HepG2 (cell line): ENCODE data around the gene TH. TPM values are rescaled to one million over a fixed set of nuclear protein-coding genes. Genes with fewer than 3 reads are reported as not detected.

Experiments
- ATAC-seq: fragments of 200-7000 bp; cut with Tn5 transposase; 3 replicates; pipeline ENCODE4 v1.9.1; 2020; ENCODE audit warnings: mild to moderate bottlenecking, moderate library complexity
- BruUV-seq: library from RNA; stranded (reverse); fragments of 400-500 nt; replicated peaks from 2 replicates; lab custom pipeline; 2021; lab: Mats Ljungman, UMichigan
- CTCF ChIA-PET: fragments of 300-600 bp; formaldehyde crosslinking; extraction: SDS; loops from one replicate; lab custom pipeline; 2021; ENCODE audit warnings: low total read pairs, inconsistent platforms, low intra/inter-chr PET ratio; lab: Yijun Ruan, JAX
- POLR2A ChIA-PET: fragments of 350-600 bp; sonication (Branson Sonifier 250); formaldehyde crosslinking; loops from one replicate; lab custom pipeline; 2020; ENCODE audit warnings: antibody characterized with exemption, inconsistent platforms; lab: Yijun Ruan, JAX
- DNase-seq: peaks from one replicate; pipeline ENCODE4 v3.0.0-alpha.2; 2015; ENCODE audit warnings: low spot score
- FAIRE-seq: peaks from 3 replicates; lab custom pipeline; 2011; peaks lifted over from hg19 to GRCh38; lab: Jason Lieb, UNC
- H2AFZ ChIP-seq: one replicate; pipeline ENCODE4 v1.6.1; 2011; ENCODE audit warnings: low read length, inconsistent platforms
- H3K27ac ChIP-seq: fragments of 300-600 bp; 3 replicates; pipeline ENCODE4 v1.8.0; 2011; ENCODE audit warnings: mixed run types, mild to moderate bottlenecking, mixed read lengths, low read length, inconsistent platforms; ENCODE audit not compliant: insufficient read depth; ENCODE audit errors: extremely low read length
- H3K27me3 ChIP-seq, 2 experiments: fragments of 200-600 bp in 1 of 2; 2 replicates in 1 of 2; 3 replicates in 1 of 2; pipeline versions ENCODE4 v1.6.0 to v1.8.0; 2011; ENCODE audit warnings: low read length in 2 of 2, mild to moderate bottlenecking in 2 of 2, moderate library complexity in 2 of 2, inconsistent platforms in 1 of 2; ENCODE audit not compliant: insufficient read depth in 2 of 2, control insufficient read depth in 1 of 2
- H3K36me3 ChIP-seq, 2 experiments: fragments of 200-600 bp in 1 of 2; replicated peaks in 1 of 2; 2 replicates in 1 of 2; 3 replicates in 1 of 2; pipeline versions ENCODE4 v1.5.1 to v1.8.0; 2011; ENCODE audit warnings: low read length in 2 of 2, inconsistent platforms in 1 of 2; ENCODE audit not compliant: insufficient read depth in 2 of 2, control insufficient read depth in 1 of 2
- H3K4me1 ChIP-seq: 2 replicates; pipeline ENCODE4 v1.5.1; 2012; ENCODE audit warnings: low read length, inconsistent platforms; ENCODE audit not compliant: insufficient read depth
- H3K4me2 ChIP-seq: 2 replicates; pipeline ENCODE4 v1.6.0; 2011; ENCODE audit warnings: low read depth, low read length, inconsistent platforms
- H3K4me3 ChIP-seq, 3 experiments: fragments of 200-600 bp in 1 of 3; sonication (generic), shearing (Covaris generic) in 1 of 3; replicated peaks in 1 of 3; 2 replicates each; pipeline ENCODE4 v1.5.1; 2011 to 2016; ENCODE audit warnings: low read length in 3 of 3, inconsistent platforms in 2 of 3, low read depth in 2 of 3, mild to moderate bottlenecking in 2 of 3, control low read depth in 1 of 3, mixed read lengths in 1 of 3; ENCODE audit not compliant: insufficient read depth in 1 of 3
- H3K79me2 ChIP-seq: one replicate; pipeline ENCODE4 v1.6.1; 2011; ENCODE audit warnings: low read length, inconsistent platforms; ENCODE audit not compliant: insufficient read depth
- H3K9ac ChIP-seq: 2 replicates; pipeline ENCODE4 v1.6.0; 2011; ENCODE audit warnings: mild to moderate bottlenecking, low read depth, low read length, inconsistent platforms; ENCODE audit not compliant: insufficient read depth
- H3K9me3 ChIP-seq: 2 replicates; pipeline ENCODE4 v1.5.1; 2012; ENCODE audit warnings: mild to moderate bottlenecking, low read length
- H4K20me1 ChIP-seq: 2 replicates; pipeline ENCODE4 v1.6.0; 2011; ENCODE audit warnings: inconsistent platforms, mild to moderate bottlenecking, low read length, moderate library complexity; ENCODE audit not compliant: insufficient read depth
- PAX8 ChIP-seq: sonication (generic); formaldehyde crosslinking; IDR thresholded peaks from 2 replicates; pipeline ENCODE4 v1.8.0; 2022; ENCODE audit warnings: mild to moderate bottlenecking, missing genetic modification reagents, borderline replicate concordance
- PTBP1 ChIP-seq: fragments of 200-400 bp; formaldehyde crosslinking; IDR thresholded peaks from 2 replicates; pipeline ENCODE4 v1.6.1; 2018; ENCODE audit warnings: low read length, low read depth; ENCODE audit not compliant: poor library complexity, severe bottlenecking
- RARG ChIP-seq: sonication (generic); formaldehyde crosslinking; IDR thresholded peaks from 2 replicates; pipeline ENCODE4 v1.4.0; 2020; ENCODE audit warnings: low read depth, mild to moderate bottlenecking, missing genetic modification reagents
- WGBS: methylation state at CpG from one replicate; pipeline ENCODE4 v1.1.6; 2017; ENCODE audit warnings: low lambda C conversion rate; 5-methylcytosine and 5-hydroxymethylcytosine counted together
- in situ Hi-C: cut with HindIII; loops from 2 replicates; pipeline ENCODE4 v1.10.0; 2017; ENCODE audit warnings: low pct_unique_long_range_greater_than_20kb; ENCODE audit not compliant: extremely low pct_ligation_motif_present
- intact Hi-C: fragments of 100-400 bp; cut with micrococcal nuclease; formaldehyde crosslinking; loops from one replicate; pipeline ENCODE4 v1.10.0; 2022; ENCODE audit not compliant: unreplicated experiment
- polyA plus RNA-seq, 8 experiments: library from polyadenylated mRNA; depleted of rRNA in 3 of 8; stranded (reverse) in 7 of 8; unstranded in 1 of 8; fragments of >200 nt; fragmentation: Illumina TruSeq in 4 of 8; extraction: Trizol in 4 of 8; gene quantifications; 2 replicates each; pipeline versions ENCODE4 v1.2.1 to v1.2.3, GENCODE V29; 2011 to 2016; ENCODE audit warnings: low read depth in 4 of 8, missing spikeins in 1 of 8, mixed read lengths in 1 of 8; ENCODE audit not compliant: insufficient read depth in 1 of 8
- total RNA-seq, 5 experiments: library from RNA; depleted of rRNA; stranded (reverse); fragments of >200 nt; fragmentation: Illumina TruSeq; extraction: Trizol; gene quantifications; 2 replicates each; pipeline ENCODE4 v1.2.3, GENCODE V29; 2016; ENCODE audit warnings: low read depth in 1 of 5
- TF ChIP-seq, protein P1 (sequence below): sonication (generic); formaldehyde crosslinking; IDR thresholded peaks from 2 replicates; pipeline ENCODE4 v1.4.0; 2020; ENCODE audit warnings: missing genetic modification reagents
- TF ChIP-seq, protein P2 (sequence below): sonication (generic); formaldehyde crosslinking; conservative IDR thresholded peaks from 2 replicates; pipeline ENCODE4 v1.4.0; 2020; ENCODE audit warnings: missing genetic modification reagents

Gene TH
- total and polyA plus RNA-seq, 2 of the 13 experiments (the other 11 are each of a cell fraction or from before 2014, with no cell fraction given), result 0.36 TPM; not detected in 1

DNA sequence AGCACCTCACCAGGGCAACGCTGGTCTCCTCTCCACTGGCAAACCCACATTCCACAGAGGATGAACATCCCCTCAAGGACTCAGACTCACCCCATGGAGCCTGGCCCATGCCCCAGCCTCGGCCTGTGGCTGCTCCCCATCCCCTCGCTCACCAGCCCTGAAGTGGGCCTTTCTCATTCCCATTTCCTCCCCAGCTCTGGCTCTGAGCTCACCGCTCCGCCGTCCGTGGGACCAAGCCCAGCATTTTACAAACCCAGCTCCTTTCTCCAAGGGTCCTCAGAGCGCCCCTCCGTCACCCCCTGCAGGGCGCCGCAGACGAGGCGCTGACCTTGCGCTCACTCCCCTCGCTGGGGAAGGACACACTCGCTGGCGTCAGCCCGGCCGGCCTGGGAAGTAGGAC, 25.6 kb downstream of the TH start:
- ATAC-seq (no peak), DNase-seq (no peak), FAIRE-seq (no peak)
- intact Hi-C loops, result no loop called here
- Histone ChIP-seq H3K9me3 (no peaks in the 10 kb centered on the region), H2AFZ (no peak overlapping the region), H3K27ac (no peak overlapping the region), H3K4me1 (peaks cover 34% of the 10 kb centered on the region), H3K27me3 (peaks cover 8 to 56% of the 10 kb centered on the region in 2 experiments), H3K36me3 (no peaks in the 10 kb centered on the region), H4K20me1 (no peaks in the 10 kb centered on the region), H3K9ac (no peak overlapping the region), H3K79me2 (no peaks in the 10 kb centered on the region), H3K4me2 (no peak overlapping the region), H3K4me3 (no peak overlapping the region)
- BruUV-seq, result no TSS peak
- ChIA-PET POLR2A (interaction anchor here (1.2 kb wide), 1 partner anchor 158 kb away, joined by 6 read pairs; no protein-coding TSS in a partner anchor), CTCF (no interaction called here)
- in situ Hi-C loops, result no loop called here
- TF ChIP-seq, protein P1, sequence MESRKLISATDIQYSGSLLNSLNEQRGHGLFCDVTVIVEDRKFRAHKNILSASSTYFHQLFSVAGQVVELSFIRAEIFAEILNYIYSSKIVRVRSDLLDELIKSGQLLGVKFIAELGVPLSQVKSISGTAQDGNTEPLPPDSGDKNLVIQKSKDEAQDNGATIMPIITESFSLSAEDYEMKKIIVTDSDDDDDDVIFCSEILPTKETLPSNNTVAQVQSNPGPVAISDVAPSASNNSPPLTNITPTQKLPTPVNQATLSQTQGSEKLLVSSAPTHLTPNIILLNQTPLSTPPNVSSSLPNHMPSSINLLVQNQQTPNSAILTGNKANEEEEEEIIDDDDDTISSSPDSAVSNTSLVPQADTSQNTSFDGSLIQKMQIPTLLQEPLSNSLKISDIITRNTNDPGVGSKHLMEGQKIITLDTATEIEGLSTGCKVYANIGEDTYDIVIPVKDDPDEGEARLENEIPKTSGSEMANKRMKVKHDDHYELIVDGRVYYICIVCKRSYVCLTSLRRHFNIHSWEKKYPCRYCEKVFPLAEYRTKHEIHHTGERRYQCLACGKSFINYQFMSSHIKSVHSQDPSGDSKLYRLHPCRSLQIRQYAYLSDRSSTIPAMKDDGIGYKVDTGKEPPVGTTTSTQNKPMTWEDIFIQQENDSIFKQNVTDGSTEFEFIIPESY (CRISPR knock-in tag), result peak; percentile 41; the same call in 1 of the 2 replicates
- no peak for TF ChIP-seq PTBP1
- no peak for TF ChIP-seq PAX8 (CRISPR knock-in tag)
- TF ChIP-seq, protein P2, sequence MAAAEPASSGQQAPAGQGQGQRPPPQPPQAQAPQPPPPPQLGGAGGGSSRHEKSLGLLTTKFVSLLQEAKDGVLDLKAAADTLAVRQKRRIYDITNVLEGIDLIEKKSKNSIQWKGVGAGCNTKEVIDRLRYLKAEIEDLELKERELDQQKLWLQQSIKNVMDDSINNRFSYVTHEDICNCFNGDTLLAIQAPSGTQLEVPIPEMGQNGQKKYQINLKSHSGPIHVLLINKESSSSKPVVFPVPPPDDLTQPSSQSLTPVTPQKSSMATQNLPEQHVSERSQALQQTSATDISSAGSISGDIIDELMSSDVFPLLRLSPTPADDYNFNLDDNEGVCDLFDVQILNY (CRISPR knock-in tag), result no peak
- TF ChIP-seq RARG (CRISPR knock-in tag), result no peak
- WGBS, result 96% methylated on average over 16 of the region's 19 CpGs
